Measurements from ENCODE around the gene DNM3. TPM values are rescaled to one million over a fixed set of nuclear protein-coding genes. Genes with fewer than 3 reads are reported as not detected.

DNM3 gene
- total RNA-seq, 4 donors from 2014 or later: 2.7 to 4.5 (median 4.0) TPM

GRCh38 chr1:172172352-172172831, 331.1 kb downstream of the DNM3 start:
- no peak for DNase-seq (ENCODE audit: low spot score in 2 of 2)
- intact Hi-C loops (cut with DNase I; ENCODE audit: low total_unique reads): no loop called here
- 93% methylated on average over 5 of the region's 5 CpGs for WGBS, 2 donors
- no peak overlapping the region for H3K4me3 ChIP-seq (ENCODE audit: low read depth, poor library complexity, severe bottlenecking)
- TF ChIP-seq, protein P1, sequence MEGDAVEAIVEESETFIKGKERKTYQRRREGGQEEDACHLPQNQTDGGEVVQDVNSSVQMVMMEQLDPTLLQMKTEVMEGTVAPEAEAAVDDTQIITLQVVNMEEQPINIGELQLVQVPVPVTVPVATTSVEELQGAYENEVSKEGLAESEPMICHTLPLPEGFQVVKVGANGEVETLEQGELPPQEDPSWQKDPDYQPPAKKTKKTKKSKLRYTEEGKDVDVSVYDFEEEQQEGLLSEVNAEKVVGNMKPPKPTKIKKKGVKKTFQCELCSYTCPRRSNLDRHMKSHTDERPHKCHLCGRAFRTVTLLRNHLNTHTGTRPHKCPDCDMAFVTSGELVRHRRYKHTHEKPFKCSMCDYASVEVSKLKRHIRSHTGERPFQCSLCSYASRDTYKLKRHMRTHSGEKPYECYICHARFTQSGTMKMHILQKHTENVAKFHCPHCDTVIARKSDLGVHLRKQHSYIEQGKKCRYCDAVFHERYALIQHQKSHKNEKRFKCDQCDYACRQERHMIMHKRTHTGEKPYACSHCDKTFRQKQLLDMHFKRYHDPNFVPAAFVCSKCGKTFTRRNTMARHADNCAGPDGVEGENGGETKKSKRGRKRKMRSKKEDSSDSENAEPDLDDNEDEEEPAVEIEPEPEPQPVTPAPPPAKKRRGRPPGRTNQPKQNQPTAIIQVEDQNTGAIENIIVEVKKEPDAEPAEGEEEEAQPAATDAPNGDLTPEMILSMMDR (IDR thresholded peaks at IDR 0.05): no peak
- TF ChIP-seq POLR2A (IDR thresholded peaks at IDR 0.05): no peak

- WGBS, 2 donors: 93 to 100% methylated on average over 1 of the region's 1 CpG
- TF ChIP-seq, protein P1 (IDR thresholded peaks at IDR 0.05): no peak
- no peak for TF ChIP-seq POLR2A (IDR thresholded peaks at IDR 0.05)
- intact Hi-C loops (cut with DNase I; ENCODE audit: low total_unique reads): loop anchor here (5.0 kb wide), 1 partner anchor 1371 kb away; no protein-coding TSS in a partner anchor
- H3K4me3 ChIP-seq (ENCODE audit: low read depth, poor library complexity, severe bottlenecking): no peak overlapping the region
- DNase-seq (ENCODE audit: low spot score in 2 of 2): no peak
Measured at GRCh38 chr1:172176206-172176605, 334.9 kb downstream of the DNM3 start.

- DNase-seq (ENCODE audit: low spot score in 2 of 2): no peak
- intact Hi-C loops (cut with DNase I; ENCODE audit: low total_unique reads): loop anchor here (5.0 kb wide), 1 partner anchor 1369 kb away; no protein-coding TSS in a partner anchor
- TF ChIP-seq POLR2A (IDR thresholded peaks at IDR 0.05): no peak
- TF ChIP-seq, protein P1 (IDR thresholded peaks at IDR 0.05): no peak
- 82 to 85% methylated on average over 2 of the region's 2 CpGs for WGBS, 2 donors
- no peak overlapping the region for H3K4me3 ChIP-seq (ENCODE audit: low read depth, poor library complexity, severe bottlenecking)
Measured at GRCh38 chr1:172177849-172178248, 336.6 kb downstream of the DNM3 start.

DNA sequence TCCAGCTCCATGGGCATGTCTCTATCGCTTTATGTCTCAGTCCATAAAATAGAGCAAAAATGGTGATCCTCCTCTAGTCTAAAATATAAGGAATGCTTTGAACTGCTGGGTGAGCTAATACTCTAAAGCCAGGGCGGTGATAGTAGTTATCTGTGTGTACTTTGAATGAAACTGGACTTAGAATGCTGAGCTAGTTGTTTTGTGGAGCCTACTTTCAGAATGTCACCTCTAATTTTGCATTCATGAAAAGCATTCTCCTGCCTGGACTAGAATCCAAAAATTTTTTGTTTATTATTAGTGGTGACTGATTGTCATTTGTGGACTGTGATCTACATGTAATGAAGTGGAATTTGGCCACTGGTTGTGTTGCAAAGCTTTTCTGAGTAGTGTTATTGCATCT, 337.6 kb downstream of the DNM3 start:
- no peak for DNase-seq (ENCODE audit: low spot score in 2 of 2)
- WGBS, 2 donors: 98 to 100% methylated on average over 2 of the region's 2 CpGs
- intact Hi-C loops (cut with DNase I; ENCODE audit: low total_unique reads): loop anchor here (5.0 kb wide), 1 partner anchor 1368 kb away; no protein-coding TSS in a partner anchor
- TF ChIP-seq POLR2A (IDR thresholded peaks at IDR 0.05): no peak
- TF ChIP-seq, protein P1 (IDR thresholded peaks at IDR 0.05): no peak
- no peak overlapping the region for H3K4me3 ChIP-seq (ENCODE audit: low read depth, poor library complexity, severe bottlenecking)

GRCh38 chr1:172179918-172180317, 338.6 kb downstream of the DNM3 start:
- WGBS, 2 donors: 67 to 69% methylated on average over 3 of the region's 3 CpGs
- intact Hi-C loops (cut with DNase I; ENCODE audit: low total_unique reads): loop anchor here (2.0 to 5.0 kb wide), 2 partner anchors 61 to 1367 kb away; no protein-coding TSS in a partner anchor
- TF ChIP-seq, protein P1 (IDR thresholded peaks at IDR 0.05): no peak
- TF ChIP-seq POLR2A (IDR thresholded peaks at IDR 0.05): no peak
- H3K4me3 ChIP-seq (ENCODE audit: low read depth, poor library complexity, severe bottlenecking): no peak overlapping the region
- DNase-seq (ENCODE audit: low spot score in 2 of 2): no peak

Data from lower leg skin (tissue), 4 donors.